Glomerular endothelial cell (primary cell): ENCODE results near the gene TSPAN32. TPM values are rescaled to one million over a fixed set of nuclear protein-coding genes. Genes with fewer than 3 reads are reported as not detected.

Experiments used
- DNase-seq: peaks from one replicate; pipeline ENCODE4 v3.0.0-alpha.2; 2011; ENCODE audit warnings: low read depth, low spot score; ENCODE audit errors: extremely low read depth
- total RNA-seq: library from RNA; depleted of rRNA; stranded (reverse); fragments of >200 nt; gene quantifications from 2 replicates; pipeline ENCODE4 v1.2.3, GENCODE V29; 2015

Gene TSPAN32
- total RNA-seq, 1 donor from 2014 or later: not detected

- DNase-seq: no peak
Observed at GRCh38 chr11:2266586-2267305, 35.1 kb upstream of the TSPAN32 start.

- DNase-seq: no peak
Observed at GRCh38 chr11:2267306-2267850, 34.4 kb upstream of the TSPAN32 start.

- no peak for DNase-seq
Observed at GRCh38 chr11:2267851-2268728, 33.7 kb upstream of the TSPAN32 start.

GRCh38 chr11:2268729-2269600, 32.8 kb upstream of the TSPAN32 start:
- DNase-seq: no peak

- DNase-seq: no peak
Observed at GRCh38 chr11:2269601-2270321, 32.1 kb upstream of the TSPAN32 start.

- no peak for DNase-seq
Observed at GRCh38 chr11:2270322-2271076, 31.3 kb upstream of the TSPAN32 start, which contains the start of gene ASCL2. Gene ASCL2 (minus strand): TSS chr11:2270588. CDS start chr11:2270332, 256 bp downstream.

- DNase-seq: no peak
Observed at GRCh38 chr11:2271077-2271326, 30.8 kb upstream of the TSPAN32 start.

GRCh38 chr11:2271327-2272227, 30.2 kb upstream of the TSPAN32 start:
- DNase-seq: no peak

GRCh38 chr11:2272228-2272945, 29.4 kb upstream of the TSPAN32 start:
- DNase-seq: no peak

GRCh38 chr11:2272946-2273280, 28.9 kb upstream of the TSPAN32 start:
- no peak for DNase-seq

GRCh38 chr11:2273311-2273710, 28.5 kb upstream of the TSPAN32 start:
- DNase-seq: no peak

- no peak for DNase-seq
Observed at GRCh38 chr11:2273771-2274170, 28.0 kb upstream of the TSPAN32 start.

GRCh38 chr11:2275334-2276279, 26.2 kb upstream of the TSPAN32 start:
- DNase-seq: no peak

GRCh38 chr11:2276280-2277007, 25.4 kb upstream of the TSPAN32 start:
- DNase-seq: no peak

- DNase-seq: no peak
Observed at GRCh38 chr11:2277008-2277346, 24.8 kb upstream of the TSPAN32 start.

- no peak for DNase-seq
Observed at GRCh38 chr11:2277933-2278523, 23.8 kb upstream of the TSPAN32 start.
